MM.1S (cell line): ENCODE data around the gene CBFB.

ENCODE experiments used
- EZH2 ChIP-seq: fragments of 300-600 bp; sonication (generic); optimal IDR thresholded peaks from 2 replicates; pipeline ENCODE3; 2017; ENCODE audit warnings: low read depth, mild to moderate bottlenecking, antibody characterized with exemption, low read length, mixed read lengths
- TF ChIP-seq, protein P1 (sequence below): fragments of 300-600 bp; sonication (generic); IDR thresholded peaks from 2 replicates; pipeline ENCODE4 v1.5.1; 2016; ENCODE audit warnings: antibody characterized with exemption, low read length, mixed read lengths

DNA sequence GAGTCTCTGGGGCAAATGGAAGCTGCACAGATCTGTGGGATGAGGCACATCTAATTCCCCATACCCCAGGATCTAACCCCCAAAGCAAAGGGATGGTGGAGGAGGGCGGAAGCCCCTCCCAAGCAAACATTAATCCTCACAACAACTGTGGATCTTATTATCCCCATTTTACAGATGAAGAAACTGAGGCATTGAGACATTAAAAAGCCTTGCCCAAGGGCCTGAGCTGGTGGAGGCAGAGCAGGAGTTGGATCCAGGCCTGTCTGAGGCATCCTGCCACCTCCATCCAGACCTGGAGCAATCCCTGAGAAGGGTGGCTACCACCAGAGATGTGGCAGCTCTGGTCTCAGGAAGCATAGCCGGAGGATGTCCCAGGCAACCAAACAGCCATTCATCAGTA, 17.7 kb upstream of the CBFB start:
- TF ChIP-seq, protein P1, sequence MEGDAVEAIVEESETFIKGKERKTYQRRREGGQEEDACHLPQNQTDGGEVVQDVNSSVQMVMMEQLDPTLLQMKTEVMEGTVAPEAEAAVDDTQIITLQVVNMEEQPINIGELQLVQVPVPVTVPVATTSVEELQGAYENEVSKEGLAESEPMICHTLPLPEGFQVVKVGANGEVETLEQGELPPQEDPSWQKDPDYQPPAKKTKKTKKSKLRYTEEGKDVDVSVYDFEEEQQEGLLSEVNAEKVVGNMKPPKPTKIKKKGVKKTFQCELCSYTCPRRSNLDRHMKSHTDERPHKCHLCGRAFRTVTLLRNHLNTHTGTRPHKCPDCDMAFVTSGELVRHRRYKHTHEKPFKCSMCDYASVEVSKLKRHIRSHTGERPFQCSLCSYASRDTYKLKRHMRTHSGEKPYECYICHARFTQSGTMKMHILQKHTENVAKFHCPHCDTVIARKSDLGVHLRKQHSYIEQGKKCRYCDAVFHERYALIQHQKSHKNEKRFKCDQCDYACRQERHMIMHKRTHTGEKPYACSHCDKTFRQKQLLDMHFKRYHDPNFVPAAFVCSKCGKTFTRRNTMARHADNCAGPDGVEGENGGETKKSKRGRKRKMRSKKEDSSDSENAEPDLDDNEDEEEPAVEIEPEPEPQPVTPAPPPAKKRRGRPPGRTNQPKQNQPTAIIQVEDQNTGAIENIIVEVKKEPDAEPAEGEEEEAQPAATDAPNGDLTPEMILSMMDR = no peak
- no peak for TF ChIP-seq EZH2
